GM13976 (cell line): Measurements from ENCODE around the gene FREM2.

Experiments
- DNase-seq: peaks from one replicate; pipeline ENCODE4 v3.0.0; 2012; ENCODE audit warnings: low spot score
- CTCF ChIP-seq: IDR thresholded peaks from 2 replicates; pipeline ENCODE4 v1.5.1; 2012; ENCODE audit warnings: borderline replicate concordance, mild to moderate bottlenecking; ENCODE audit not compliant: insufficient read depth; ENCODE audit errors: extremely low read depth, missing control alignments, control extremely low read depth
- in situ Hi-C: fragments of 300-500 bp; cut with MboI; formaldehyde crosslinking; loops from one replicate; pipeline ENCODE4 v1.12.0; 2022; ENCODE audit warnings: low sequenced_read_pairs, mixed read lengths, inconsistent platforms; ENCODE audit not compliant: unreplicated experiment

Gene FREM2

GRCh38 chr13:38921081-38921480 is 234.2 kb downstream of the FREM2 start:
- in situ Hi-C loops: no loop called here
- no peak for TF ChIP-seq CTCF
- no peak for DNase-seq

GRCh38 chr13:38922170-38922569 is 235.3 kb downstream of the FREM2 start:
- DNase-seq: no peak
- TF ChIP-seq CTCF: no peak
- in situ Hi-C loops: no loop called here

GRCh38 chr13:38933786-38934185 is 246.9 kb downstream of the FREM2 start:
- TF ChIP-seq CTCF: no peak
- no peak for DNase-seq
- in situ Hi-C loops: no loop called here
